Ramos (cell line): Measurements from ENCODE around the gene TGFBR1.

ENCODE experiments used
- in situ Hi-C: fragments of 300-500 bp; cut with MboI; formaldehyde crosslinking; loops from one replicate; pipeline ENCODE4 v1.14.3; 2022; ENCODE audit warnings: low sequenced_read_pairs; ENCODE audit not compliant: unreplicated experiment

Gene TGFBR1

DNA sequence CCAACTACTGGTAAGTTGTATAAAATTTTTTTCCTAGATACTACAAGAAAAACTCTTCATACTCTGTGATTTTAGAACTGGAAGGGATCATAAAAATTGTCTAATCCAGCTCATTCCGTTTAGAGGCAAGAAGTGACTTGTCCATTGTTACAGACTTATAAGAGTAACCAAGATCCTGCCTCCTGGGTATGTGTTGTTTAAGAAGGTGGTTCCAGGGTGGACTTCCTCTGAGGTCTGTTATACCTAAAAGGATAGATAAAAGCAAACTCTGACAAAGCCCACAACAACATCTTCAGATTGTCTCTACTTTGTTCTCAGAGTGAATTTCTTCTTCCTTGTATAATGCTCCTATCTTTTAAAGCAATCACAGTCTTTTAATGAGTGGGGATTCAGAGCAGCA, 24.2 kb downstream of the TGFBR1 start:
- in situ Hi-C loops, result loop anchor here (25.0 kb wide), 1 partner anchor 142 kb away; no protein-coding TSS in a partner anchor

DNA sequence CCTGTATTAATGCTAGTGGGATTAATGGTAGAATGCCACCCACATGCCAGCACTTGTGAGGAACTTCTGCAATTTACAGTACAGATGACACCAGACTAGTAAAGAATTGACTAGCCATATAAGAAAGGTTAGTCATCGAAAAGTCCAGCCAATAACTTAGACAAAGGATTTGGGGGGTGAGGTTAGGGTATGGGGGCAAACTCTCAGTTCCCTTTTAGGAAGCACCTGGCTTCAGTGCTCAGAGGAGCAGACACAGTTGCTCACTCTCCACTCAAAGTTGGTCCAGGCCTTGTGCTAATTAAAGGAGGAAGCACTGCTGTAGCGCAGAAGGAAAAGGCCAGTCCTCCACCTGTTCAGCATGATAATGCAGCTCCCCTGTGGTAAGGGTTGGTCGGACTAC, 25.2 kb downstream of the TGFBR1 start:
- in situ Hi-C loops, result loop anchor here (25.0 kb wide), 1 partner anchor 143 kb away; no protein-coding TSS in a partner anchor

DNA sequence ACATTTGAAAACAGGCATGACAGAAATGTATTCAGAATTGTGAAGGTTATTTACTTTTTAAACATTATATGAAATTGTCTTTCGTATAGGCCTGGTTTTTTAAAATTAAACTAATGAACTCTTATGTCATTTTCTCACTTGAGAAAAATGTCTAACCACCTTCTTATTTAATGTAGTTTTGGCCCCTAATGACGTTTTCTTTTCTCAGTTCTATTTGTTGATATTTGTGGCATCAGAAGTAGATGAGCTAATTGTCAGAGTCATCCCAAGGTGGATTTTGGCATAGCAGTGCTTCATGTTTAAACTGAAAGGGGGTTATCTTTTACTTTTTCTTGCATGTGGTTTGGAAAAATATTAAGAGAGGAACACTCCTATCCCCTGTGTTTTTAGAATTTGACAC, 28.2 kb downstream of the TGFBR1 start:
- in situ Hi-C loops, result loop anchor here (25.0 kb wide), 1 partner anchor 146 kb away; no protein-coding TSS in a partner anchor

DNA sequence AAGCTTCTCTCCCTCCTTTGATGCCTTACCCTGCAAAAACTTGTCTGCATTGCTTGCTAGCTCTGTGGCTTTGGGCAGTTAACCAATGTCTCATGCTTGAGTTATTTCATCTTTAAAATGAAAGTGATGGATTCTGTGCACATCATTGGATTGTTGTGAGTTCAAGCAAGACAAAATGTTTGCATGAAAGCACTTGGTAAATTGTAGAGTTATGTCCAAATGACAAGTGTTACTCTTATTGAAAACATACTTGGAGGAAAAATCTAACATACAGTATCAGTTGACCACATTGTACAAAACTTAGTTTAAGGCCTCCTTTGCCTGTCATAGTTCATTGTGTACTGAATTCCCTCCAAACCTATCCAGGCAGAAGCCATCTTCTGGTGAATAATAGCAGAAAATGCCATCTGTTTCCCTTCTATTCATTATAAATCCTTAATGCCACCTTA, 30.0 kb downstream of the TGFBR1 start:
- in situ Hi-C loops, result loop anchor here (25.0 kb wide), 1 partner anchor 148 kb away; no protein-coding TSS in a partner anchor

DNA sequence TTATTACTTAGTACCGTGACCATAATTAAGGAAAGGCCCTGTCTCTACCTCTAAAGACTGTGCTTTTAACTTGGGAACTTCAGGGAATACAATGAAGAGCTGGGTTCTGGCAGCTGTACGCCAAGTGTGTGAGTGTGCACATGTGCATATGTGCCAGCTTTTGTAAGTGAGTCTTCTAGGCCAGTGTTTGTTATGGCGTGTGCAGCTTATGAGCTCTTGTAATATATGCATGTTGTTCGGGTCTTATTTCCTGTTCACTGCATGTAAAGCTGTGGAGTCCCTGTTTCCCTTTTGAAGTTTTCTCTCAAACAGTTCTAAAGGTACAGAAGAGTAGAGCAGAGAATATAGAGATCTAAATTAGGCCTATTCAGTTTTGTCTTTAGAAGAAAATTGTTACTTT, 30.5 kb downstream of the TGFBR1 start:
- in situ Hi-C loops, result loop anchor here (25.0 kb wide), 1 partner anchor 148 kb away; no protein-coding TSS in a partner anchor

DNA sequence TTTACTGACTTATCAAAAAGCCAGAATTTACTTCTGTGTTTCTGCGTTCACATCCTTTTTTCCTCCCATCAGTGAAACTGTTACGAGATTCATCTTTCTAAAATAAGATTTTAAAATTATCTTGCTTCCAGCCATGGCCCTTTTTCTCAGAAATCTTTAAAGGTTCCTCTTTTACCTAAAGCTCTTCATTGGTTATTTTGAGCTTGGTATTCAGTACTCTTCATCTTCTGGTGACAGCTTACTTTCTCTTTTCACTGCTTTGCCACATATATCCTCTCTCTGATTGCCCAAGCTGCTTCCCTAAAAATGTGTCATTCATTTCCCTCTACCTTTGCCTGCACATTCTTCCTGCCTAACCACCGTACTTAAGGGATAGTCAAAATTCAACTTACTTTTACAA, 32.3 kb downstream of the TGFBR1 start:
- in situ Hi-C loops, result loop anchor here (25.0 kb wide), 1 partner anchor 150 kb away; no protein-coding TSS in a partner anchor

DNA sequence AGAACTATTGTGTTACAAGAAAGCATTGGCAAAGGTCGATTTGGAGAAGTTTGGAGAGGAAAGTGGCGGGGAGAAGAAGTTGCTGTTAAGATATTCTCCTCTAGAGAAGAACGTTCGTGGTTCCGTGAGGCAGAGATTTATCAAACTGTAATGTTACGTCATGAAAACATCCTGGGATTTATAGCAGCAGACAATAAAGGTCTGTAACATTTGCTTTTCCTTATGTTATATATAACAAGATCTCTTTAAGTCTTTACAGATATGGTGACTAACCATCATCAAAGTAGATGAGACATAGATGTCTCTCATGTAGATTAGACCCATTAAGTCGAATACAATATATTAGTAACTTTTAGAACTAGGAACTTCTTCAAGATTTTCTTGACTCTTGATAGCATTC, 33.0 kb downstream of the TGFBR1 start:
- in situ Hi-C loops, result loop anchor here (25.0 kb wide), 1 partner anchor 151 kb away; no protein-coding TSS in a partner anchor

DNA sequence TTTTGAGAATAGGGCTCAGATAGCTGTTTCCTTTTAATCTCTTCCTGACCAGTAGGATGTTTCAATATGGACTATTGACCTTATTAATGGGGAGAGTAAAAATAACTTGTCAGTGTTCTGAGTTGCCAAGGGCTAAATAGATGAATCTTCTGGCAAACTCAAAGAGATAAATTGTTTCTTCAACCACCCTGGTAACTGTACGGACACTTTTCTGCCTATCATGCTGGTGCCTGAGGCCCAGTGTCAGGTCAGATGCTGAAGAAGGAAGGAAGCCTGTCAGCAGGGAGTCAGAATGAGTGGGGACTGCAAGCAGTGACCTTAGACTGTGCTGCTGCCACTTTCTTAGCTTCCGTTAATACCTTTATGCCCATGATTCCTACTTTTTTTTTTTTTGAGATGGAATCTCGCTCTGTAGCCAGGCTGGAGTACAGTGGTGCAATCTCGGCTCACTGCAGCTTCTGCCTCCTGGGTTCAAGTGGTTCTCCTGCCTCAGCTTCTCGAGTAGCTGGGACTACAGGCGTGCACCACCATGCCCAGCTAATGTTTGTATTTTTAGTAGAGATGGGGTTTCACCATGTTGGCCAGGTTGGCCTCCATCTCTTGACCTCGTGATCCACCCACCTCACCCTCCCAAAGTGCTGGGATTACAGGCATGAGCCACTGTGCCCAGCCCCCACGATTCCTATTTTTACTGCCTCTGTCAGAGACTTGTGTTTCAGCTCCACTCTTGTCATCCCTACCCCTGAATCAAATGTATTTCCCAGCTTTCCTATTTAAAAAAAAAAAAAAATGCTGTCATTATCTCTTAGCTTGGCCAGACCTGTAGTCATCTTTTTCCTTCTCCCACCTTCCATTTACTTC, 33.7 kb downstream of the TGFBR1 start:
- in situ Hi-C loops, result loop anchor here (25.0 kb wide), 1 partner anchor 151 kb away; no protein-coding TSS in a partner anchor

DNA sequence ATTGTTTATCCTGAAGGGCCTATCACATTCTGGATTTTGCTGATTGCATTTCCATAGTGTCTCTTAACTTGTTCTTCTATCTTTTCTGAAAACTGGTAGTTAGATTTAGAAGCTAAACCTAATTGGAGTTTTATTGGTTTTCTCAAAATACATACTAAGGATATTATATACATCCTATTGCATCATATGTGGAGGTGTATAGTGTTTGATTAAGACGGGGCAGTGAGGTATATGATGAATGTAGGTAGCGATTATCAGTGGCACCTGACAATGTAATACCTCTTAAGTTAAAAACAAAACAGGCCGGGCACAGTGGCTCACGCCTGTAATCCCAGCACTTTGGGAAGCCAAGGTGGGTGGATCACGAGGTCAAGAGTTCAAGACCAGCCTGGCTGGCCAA, 35.0 kb downstream of the TGFBR1 start:
- in situ Hi-C loops, result loop anchor here (25.0 kb wide), 1 partner anchor 153 kb away; no protein-coding TSS in a partner anchor

DNA sequence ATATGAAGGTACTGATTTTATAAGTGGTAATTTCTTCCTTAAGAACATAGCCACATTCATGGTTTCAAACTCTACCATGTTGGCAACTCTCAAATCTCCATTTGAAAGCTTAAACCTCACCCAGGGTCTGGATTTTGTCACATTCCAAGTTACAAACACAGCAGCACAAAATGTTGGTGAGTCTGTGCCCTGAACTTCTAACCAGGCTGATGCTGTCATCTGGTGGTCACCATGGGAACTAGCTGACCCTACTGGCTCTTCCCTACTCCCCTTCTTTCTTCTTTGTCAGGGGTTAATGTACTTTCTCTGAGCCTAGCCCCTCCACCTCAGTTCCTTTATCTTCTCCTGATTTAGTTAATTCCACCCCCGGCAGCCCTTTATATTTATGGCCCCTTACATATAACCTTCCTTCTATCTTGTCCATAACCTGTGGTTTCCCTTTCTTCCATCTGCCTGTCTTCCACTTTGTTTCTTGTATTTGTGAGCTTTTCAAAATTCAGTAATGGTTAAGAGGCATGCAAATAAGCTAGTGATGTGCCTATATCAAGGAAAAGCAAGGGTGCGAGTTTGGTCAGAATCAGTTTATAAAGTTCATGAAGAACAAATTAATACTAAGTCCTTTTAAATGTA, 35.9 kb downstream of the TGFBR1 start:
- in situ Hi-C loops, result loop anchor here (25.0 kb wide), 1 partner anchor 153 kb away; no protein-coding TSS in a partner anchor

DNA sequence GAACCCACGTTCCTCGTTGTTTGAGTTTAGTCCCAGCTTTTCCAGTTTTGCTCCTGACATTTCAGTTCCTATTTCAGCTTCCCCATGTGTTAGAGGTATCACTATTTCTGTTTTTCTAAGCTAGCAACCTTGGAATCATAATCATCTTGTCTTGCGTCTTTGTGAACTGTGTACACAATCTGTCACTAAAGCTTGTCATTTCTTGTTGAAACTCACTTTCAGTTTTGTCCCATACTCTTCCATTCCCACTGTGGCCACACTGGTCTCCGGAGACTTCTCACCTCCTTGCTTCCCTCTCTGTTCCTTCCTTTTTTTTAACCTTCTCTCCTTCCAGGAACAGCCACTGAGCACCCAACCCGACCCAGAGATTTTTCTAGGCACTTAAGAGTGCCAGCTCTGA, 36.9 kb downstream of the TGFBR1 start:
- in situ Hi-C loops, result loop anchor here (25.0 kb wide), 1 partner anchor 155 kb away; no protein-coding TSS in a partner anchor

DNA sequence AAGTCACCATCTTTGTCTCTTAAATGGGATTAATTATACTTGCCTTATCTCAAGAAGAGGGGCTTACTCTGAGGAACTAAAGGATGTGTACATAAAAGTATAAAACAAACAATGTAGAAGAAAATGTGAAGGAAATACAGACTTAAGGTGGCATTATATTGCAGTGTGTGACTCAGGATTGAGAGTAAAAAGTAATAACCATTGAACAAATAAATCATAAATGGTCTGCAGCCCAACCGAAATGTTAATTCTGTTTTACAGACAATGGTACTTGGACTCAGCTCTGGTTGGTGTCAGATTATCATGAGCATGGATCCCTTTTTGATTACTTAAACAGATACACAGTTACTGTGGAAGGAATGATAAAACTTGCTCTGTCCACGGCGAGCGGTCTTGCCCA, 37.4 kb downstream of the TGFBR1 start:
- in situ Hi-C loops, result loop anchor here (25.0 kb wide), 1 partner anchor 155 kb away; no protein-coding TSS in a partner anchor

DNA sequence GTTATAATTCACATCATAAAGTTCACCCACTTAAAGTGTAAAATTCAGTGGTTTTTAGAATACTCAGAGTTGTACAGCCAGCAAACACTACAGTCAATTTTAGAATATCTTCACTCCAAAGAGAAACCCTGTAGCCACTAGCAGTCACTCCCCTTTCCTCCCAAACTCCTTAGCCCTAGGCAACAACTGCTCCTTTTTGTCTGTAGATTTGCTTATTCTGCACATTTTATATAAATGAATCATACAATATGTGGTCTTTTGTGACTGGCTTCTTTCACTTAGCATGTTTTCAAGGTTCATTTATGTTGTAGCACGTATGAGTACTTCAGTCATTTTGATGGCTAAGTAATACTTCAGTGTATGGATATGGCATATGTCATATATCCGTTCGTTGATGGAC, 38.7 kb downstream of the TGFBR1 start:
- in situ Hi-C loops, result loop anchor here (25.0 kb wide), 1 partner anchor 156 kb away; no protein-coding TSS in a partner anchor

DNA sequence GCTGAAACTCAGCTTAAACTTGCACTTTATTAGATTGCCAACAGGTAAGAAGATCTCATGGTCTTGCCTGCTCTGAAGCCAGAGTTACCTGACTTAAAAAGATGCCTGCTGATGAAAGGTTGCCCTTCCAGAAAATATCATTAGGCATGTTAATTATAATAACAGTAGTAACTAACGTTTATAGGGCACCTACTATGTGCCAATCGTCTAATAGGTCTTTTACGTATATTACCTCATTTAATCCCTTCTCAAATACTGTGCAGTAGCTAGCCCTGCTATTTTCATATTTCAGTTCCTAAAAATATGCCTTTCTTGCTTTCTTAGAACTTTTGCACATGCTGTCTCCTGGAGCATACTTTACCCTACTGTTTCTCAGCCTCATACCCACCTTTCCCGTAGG, 40.1 kb downstream of the TGFBR1 start:
- in situ Hi-C loops, result loop anchor here (25.0 kb wide), 1 partner anchor 158 kb away; no protein-coding TSS in a partner anchor

DNA sequence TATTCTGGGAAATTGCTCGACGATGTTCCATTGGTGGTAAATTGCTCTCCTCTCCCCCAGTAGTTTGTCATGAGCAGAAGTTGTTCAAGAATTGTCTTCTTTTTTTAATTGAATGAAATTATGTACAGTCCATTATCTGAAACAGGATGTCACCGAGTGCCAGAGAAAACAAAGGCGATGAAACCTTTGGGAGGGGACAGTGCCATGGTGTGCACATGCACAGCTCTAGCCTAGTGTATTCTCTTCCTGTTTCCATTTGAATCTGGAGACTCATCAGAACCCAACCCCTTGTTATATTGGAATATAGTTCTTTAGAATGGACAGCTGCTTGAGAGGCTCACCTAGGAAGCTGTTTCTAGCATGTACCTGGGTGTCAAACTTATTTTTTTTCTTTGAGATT, 41.7 kb downstream of the TGFBR1 start:
- in situ Hi-C loops, result loop anchor here (25.0 kb wide), 1 partner anchor 159 kb away; no protein-coding TSS in a partner anchor

DNA sequence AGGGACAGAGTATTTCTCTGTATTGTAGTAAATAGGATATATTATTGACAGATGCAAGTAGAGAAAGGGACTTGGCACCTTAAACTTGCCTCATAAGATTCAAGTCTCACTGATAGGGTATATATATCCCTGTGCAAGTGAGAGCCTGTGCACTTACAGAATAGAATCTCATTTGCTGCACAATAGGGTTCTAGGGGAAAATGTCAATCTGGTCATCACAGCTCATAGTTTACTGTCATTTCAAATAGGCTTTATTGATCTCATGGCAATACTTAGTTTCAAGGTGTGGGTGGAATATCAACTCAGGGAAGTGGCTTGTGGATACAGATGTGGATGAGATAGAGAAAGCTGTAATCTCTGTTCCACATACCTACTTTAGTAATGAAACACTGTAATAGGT, 42.3 kb downstream of the TGFBR1 start:
- in situ Hi-C loops, result loop anchor here (25.0 kb wide), 1 partner anchor 160 kb away; no protein-coding TSS in a partner anchor

DNA sequence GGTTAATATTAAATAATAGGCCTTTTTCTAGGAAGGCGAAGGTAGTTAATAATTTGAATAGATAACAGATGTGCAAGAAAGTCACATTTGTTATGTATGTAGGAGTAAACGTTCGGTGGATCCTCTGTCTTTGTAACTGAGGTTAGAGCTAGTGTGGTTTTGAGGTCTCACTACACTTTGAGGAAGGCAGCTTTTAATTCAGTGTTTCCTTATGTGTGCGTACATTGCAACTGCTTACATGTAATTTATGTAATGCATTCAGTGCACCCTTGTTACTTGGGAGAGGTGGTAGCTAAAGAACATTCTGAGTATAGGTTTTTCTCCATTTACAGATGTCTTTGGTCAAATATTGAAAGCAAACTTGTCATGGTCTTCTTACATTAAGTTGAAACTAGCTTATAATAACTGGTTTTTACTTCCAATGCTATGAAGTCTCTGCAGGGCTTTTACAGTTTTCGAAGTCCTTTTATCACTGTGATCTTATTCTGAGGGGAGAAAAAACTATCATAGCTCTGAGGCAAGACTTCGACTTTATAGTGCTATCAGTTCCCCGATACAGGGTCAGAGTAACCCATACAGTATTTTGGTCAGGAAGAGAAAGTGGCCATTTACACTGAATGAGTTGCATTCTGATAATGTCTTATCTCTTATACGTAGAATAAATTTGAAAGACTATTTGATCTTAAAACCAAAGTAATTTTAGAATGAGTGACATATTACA, 45.7 kb downstream of the TGFBR1 start:
- in situ Hi-C loops, result no loop called here

DNA sequence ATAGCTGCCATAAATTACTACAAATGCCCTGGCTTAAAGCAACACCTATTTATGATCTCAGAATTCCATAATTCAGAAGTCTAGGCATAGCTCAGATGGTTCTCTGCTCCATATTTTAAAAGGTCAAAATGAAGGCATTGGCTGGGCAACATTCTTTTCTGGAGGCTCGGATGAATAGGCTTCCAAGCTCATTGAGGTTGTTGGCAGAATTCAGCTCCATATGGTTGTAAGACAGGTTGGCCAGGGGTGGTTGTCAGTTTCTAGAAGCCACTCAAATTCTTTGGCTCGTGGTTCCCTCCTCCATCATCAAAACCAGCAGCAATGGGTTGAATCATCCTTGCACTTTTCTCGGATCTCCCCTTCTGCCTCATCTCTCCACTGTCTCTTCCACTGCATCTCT, 49.4 kb downstream of the TGFBR1 start:
- in situ Hi-C loops, result no loop called here

DNA sequence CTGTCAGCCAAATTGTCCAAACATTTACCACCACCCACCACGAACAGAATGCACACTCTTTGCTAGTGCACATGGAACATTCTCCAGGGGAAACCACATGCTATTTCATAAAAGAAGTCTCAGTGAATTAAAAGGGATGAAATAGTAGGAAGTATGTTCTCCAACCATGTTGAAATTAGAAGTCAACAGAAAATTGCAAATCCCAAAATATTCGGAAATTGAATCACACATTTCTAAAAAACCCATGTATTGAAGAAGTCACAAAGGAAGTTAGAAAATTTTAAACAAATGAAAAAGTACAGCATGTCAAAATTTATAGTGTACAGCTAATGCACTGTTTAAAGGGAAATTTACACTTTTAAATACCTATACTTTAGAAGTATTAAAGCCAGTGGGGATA, 50.8 kb downstream of the TGFBR1 start:
- in situ Hi-C loops, result no loop called here

DNA sequence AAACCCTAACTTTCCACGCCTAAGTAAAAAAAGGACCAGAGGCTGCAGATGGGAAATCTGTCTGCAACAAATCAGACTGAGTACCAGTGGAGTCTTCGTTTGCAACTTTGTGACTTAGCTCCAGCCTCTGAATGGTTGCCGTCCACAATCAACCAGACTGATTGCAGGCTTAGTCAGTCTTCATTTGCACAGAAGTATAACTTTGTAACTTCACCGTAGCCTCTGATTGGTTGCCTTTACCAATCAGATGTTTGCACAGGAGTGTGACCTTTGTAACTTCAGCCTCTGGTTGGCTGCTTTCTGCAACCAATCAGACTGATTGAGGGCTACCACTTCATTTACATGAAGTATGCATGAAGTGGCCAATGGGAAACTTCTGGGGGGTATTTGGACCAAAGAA, 53.7 kb downstream of the TGFBR1 start:
- in situ Hi-C loops, result no loop called here
